ENCODE measurements around the gene FGFR2.

- TF ChIP-seq POLR2AphosphoS5 (IDR thresholded peaks at IDR 0.05) (no peak), CTCF (IDR thresholded peaks at IDR 0.05) (no peak), POLR2A (IDR thresholded peaks at IDR 0.05) (no peak)
Measured at GRCh38 chr10:121485436-121486139, 112.7 kb downstream of the FGFR2 start.

All from breast epithelium (tissue), 3 donors.